Central memory CD8-positive, alpha-beta T cell (primary cell): ENCODE data around the gene FHAD1.
"Not testable (repeated sequence)": the region's sequence is repeated elsewhere in the genome, so short reads cannot be mapped to it uniquely, and the experiment has no call there.

Source experiments
- ATAC-seq: fragments of 150-1000 bp; cut with Tn5 transposase; replicated peaks from 2 replicates; pipeline ENCODE4 v1.10.0; 2022; ENCODE audit warnings: mild to moderate bottlenecking, moderate FRiP score, moderate number of reproducible peaks; ENCODE audit not compliant: poor library complexity, severe bottlenecking; ENCODE audit errors: extremely low read depth
- DNase-seq, 2 donors: peaks; one replicate each; pipeline ENCODE4 v3.0.0; 2021; ENCODE audit warnings: low spot score in 2 of 2
- H3K27ac Mint-ChIP-seq: one replicate; pipeline ENCODE4 v1.8.0; 2022; ENCODE audit warnings: low read depth, mild to moderate bottlenecking, moderate library complexity, mixed read lengths
- H3K27me3 Mint-ChIP-seq: one replicate; pipeline ENCODE4 v1.8.0; 2022; ENCODE audit warnings: mixed read lengths
- H3K36me3 Mint-ChIP-seq: one replicate; pipeline ENCODE4 v1.8.0; 2022; ENCODE audit warnings: mild to moderate bottlenecking, moderate library complexity, mixed read lengths; ENCODE audit not compliant: insufficient read depth
- H3K4me1 Mint-ChIP-seq: one replicate; pipeline ENCODE4 v1.8.0; 2022; ENCODE audit warnings: mixed read lengths
- H3K4me3 Mint-ChIP-seq: one replicate; pipeline ENCODE4 v1.8.0; 2022; ENCODE audit warnings: mild to moderate bottlenecking, moderate library complexity, mixed read lengths
- H3K9me3 Mint-ChIP-seq: one replicate; pipeline ENCODE4 v1.8.0; 2022; ENCODE audit warnings: mixed read lengths

Gene FHAD1

GRCh38 chr1:15357612-15358207, 110.7 kb downstream of the FHAD1 start:
- Mint-ChIP-seq H3K9me3 (no peaks in the 10 kb centered on the region), H3K4me3 (no peak overlapping the region), H3K4me1 (peaks cover 23% of the 10 kb centered on the region), H3K27ac (peak overlapping the region; percentile 79), H3K27me3 (no peaks in the 10 kb centered on the region), H3K36me3 (no peaks in the 10 kb centered on the region)
- no peak for ATAC-seq
- no peak for DNase-seq

- Mint-ChIP-seq H3K36me3 (no peaks in the 10 kb centered on the region), H3K27me3 (no peaks in the 10 kb centered on the region), H3K9me3 (no peaks in the 10 kb centered on the region), H3K4me1 (peaks cover 18% of the 10 kb centered on the region), H3K27ac (no peak overlapping the region), H3K4me3 (no peak overlapping the region)
- ATAC-seq = no peak
- DNase-seq = no peak
Observed at GRCh38 chr1:15358565-15359133, 111.6 kb downstream of the FHAD1 start.

GRCh38 chr1:15360700-15361099, 113.7 kb downstream of the FHAD1 start:
- peaks cover 17% of the 10 kb centered on the region for H3K4me1 Mint-ChIP-seq
- no peak overlapping the region for H3K27ac Mint-ChIP-seq
- DNase-seq = no peak
- H3K36me3 Mint-ChIP-seq = no peaks in the 10 kb centered on the region
- no peak overlapping the region for H3K4me3 Mint-ChIP-seq
- no peaks in the 10 kb centered on the region for H3K9me3 Mint-ChIP-seq
- H3K27me3 Mint-ChIP-seq = no peaks in the 10 kb centered on the region
- no peak for ATAC-seq

DNA sequence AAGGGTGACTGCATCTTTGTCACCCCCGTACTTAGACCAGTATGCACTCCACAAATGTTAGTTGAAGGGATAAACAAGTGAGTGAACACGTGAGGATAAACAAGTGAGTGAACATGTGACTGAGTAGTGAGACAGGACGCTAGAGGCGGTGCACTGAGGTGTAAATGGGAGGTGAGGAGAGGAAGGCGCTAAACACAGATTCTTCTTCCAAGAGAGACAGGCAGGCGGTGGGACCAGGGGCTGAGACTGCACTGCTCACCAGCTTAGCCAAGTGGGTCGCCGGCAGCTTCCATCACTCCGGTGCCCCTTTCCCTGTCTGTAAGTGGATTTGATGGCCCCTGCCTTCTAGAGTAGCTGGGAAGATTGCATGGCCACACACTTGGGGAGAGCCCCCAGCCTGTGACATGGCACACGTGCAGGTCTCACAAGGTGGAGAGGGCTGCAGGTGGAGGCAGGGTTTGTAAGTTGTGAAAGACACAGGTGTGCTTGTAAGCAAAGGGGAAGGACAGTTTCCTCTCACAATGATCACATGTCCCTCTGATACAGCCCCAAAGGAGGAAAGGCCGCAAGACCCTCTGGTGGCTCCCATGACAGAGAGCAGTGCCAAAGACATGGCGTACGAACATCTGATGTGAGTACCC, 115.2 kb downstream of the FHAD1 start:
- DNase-seq = no peak
- H3K9me3 Mint-ChIP-seq = no peaks in the 10 kb centered on the region
- no peak overlapping the region for H3K4me3 Mint-ChIP-seq
- ATAC-seq = no peak
- H3K4me1 Mint-ChIP-seq = peaks cover 11% of the 10 kb centered on the region
- H3K27me3 Mint-ChIP-seq = no peaks in the 10 kb centered on the region
- no peak overlapping the region for H3K27ac Mint-ChIP-seq
- no peaks in the 10 kb centered on the region for H3K36me3 Mint-ChIP-seq

- Mint-ChIP-seq H3K9me3 (no peaks in the 10 kb centered on the region), H3K27ac (no peak overlapping the region), H3K4me3 (no peak overlapping the region), H3K27me3 (no peaks in the 10 kb centered on the region), H3K4me1 (peaks cover 11% of the 10 kb centered on the region), H3K36me3 (no peaks in the 10 kb centered on the region)
- no peak for ATAC-seq
- DNase-seq = no peak
Observed at GRCh38 chr1:15362737-15363128, 115.7 kb downstream of the FHAD1 start.

- no peak overlapping the region for H3K27ac Mint-ChIP-seq
- H3K36me3 Mint-ChIP-seq = no peaks in the 10 kb centered on the region
- H3K27me3 Mint-ChIP-seq = no peaks in the 10 kb centered on the region
- H3K4me3 Mint-ChIP-seq = no peak overlapping the region
- H3K9me3 Mint-ChIP-seq = no peaks in the 10 kb centered on the region
- DNase-seq (no peak), ATAC-seq (no peak)
- peaks cover 6% of the 10 kb centered on the region for H3K4me1 Mint-ChIP-seq
Observed at GRCh38 chr1:15364740-15365139, 117.7 kb downstream of the FHAD1 start.

DNA sequence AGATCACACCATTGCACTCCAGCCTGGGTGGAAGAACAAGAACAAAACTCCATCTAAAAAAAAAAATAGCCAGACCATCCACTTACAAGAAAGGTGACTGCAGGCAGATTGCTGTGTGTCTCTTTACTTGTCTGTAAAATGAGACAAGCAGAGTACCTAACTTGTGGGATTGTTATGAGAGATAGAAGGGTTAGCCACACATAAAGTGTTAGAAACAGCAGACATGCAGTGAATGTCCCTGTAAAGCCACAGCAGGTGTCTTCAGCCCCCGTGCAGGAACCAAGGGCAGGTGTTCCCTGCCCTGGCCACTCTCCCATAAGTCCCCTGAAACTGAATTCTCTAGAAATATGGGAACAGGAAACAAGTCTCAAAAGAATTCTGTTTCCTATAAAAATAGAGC, 121.9 kb downstream of the FHAD1 start:
- ATAC-seq (no peak), DNase-seq (no peak)
- Mint-ChIP-seq H3K36me3 (no peaks in the 10 kb centered on the region), H3K4me3 (no peak overlapping the region), H3K9me3 (no peaks in the 10 kb centered on the region), H3K27me3 (no peaks in the 10 kb centered on the region), H3K4me1 (peaks cover 6% of the 10 kb centered on the region), H3K27ac (no peak overlapping the region)

DNA sequence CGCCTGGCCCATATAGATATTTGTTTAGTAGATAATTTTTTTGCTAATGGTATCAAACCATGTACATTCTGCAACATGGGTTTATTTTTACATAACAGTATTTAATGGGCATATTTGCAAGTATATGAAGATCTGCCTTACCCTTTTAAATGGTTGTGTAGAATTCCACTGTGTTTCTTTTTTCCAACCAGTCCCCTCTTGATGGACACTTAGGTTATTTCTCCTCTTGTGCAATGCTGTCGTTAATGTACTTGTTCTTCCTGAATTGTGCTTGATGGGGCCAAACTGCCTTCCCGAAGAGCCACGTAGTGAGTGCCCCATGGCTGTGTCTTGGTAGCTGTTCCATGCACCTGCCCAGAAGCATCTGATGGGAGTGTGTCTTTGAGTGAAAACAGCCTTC, 123.2 kb downstream of the FHAD1 start:
- Mint-ChIP-seq H3K9me3 (no peaks in the 10 kb centered on the region), H3K27ac (no peak overlapping the region), H3K4me3 (no peak overlapping the region), H3K27me3 (no peaks in the 10 kb centered on the region), H3K36me3 (no peaks in the 10 kb centered on the region), H3K4me1 (no peaks in the 10 kb centered on the region)
- DNase-seq (no peak), ATAC-seq (no peak)

- Mint-ChIP-seq H3K9me3 (no peaks in the 10 kb centered on the region), H3K36me3 (no peaks in the 10 kb centered on the region)
- DNase-seq = no peak
Observed at GRCh38 chr1:15370781-15371520, 123.9 kb downstream of the FHAD1 start.

GRCh38 chr1:15371610-15372545, 124.9 kb downstream of the FHAD1 start:
- H3K9me3 Mint-ChIP-seq = no peaks in the 10 kb centered on the region
- H3K4me1 Mint-ChIP-seq = no peaks in the 10 kb centered on the region
- DNase-seq (no peak), ATAC-seq (no peak)
- H3K27me3 Mint-ChIP-seq = no peaks in the 10 kb centered on the region
- H3K27ac Mint-ChIP-seq = no peak overlapping the region
- no peak overlapping the region for H3K4me3 Mint-ChIP-seq
- no peaks in the 10 kb centered on the region for H3K36me3 Mint-ChIP-seq

More at GRCh38 chr1:15370781-15371520, 123.9 kb downstream of the FHAD1 start:
- Mint-ChIP-seq H3K27ac (no peak overlapping the region), H3K4me3 (no peak overlapping the region), H3K27me3 (no peaks in the 10 kb centered on the region), H3K4me1 (no peaks in the 10 kb centered on the region)
- ATAC-seq = no peak

DNA sequence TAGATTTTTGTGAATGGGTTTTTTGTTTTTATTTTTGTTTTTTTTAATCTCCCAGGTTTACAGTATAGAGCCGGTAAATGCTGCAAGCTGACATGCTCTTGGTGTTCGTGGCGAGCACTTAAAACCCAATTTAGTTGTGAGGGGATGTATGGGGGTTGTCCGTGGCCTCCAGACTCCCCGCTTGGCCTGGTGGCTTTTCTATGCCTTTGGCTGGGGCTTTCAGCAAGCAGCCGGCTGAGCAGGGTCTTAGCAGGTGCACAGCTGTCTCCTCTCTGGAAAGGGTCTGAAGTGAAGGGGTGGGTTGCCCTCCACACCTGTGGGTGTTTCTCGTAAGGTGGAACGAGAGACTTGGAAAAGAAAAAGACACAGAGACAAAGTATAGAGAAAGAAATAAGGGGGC, 131.7 kb downstream of the FHAD1 start:
- Mint-ChIP-seq H3K36me3 (peaks cover 2% of the 10 kb centered on the region), H3K27ac (no peak overlapping the region), H3K9me3 (no peaks in the 10 kb centered on the region), H3K27me3 (no peaks in the 10 kb centered on the region), H3K4me1 (no peaks in the 10 kb centered on the region), H3K4me3 (no peak overlapping the region)
- ATAC-seq (no peak), DNase-seq (no peak)

GRCh38 chr1:15379151-15379550, 132.1 kb downstream of the FHAD1 start:
- not testable (repeated sequence) for H3K36me3 Mint-ChIP-seq, ATAC-seq, H3K9me3 Mint-ChIP-seq, H3K27me3 Mint-ChIP-seq, H3K4me3 Mint-ChIP-seq, DNase-seq, H3K27ac Mint-ChIP-seq, H3K4me1 Mint-ChIP-seq
